ENCODE results near the gene CACNA1E.

The CACNA1E gene

DNA sequence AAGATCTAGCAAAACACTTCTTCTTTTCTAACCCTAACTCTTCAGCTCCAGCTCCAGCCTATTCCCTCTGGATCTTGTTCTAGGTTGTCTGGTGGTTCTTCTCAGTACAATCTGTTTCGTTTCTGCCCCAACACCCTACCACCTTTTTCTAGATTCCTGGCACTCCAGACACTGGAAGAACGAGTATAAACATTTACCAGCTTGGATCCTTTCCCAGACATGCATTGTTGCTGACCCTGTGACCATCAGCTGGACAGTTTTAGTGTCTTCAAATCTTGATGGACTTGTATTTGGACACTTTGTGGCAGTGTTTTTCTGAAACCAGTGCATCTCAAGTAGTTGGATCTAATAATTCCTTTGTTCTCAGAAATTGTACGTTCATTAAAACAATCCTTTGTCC is 30.6 kb upstream of the CACNA1E start:
- no peak for ATAC-seq
- no peak for TF ChIP-seq ZNF565 (CRISPR knock-in tag; conservative IDR thresholded peaks at IDR 0.05; ENCODE audit: low read depth)
- TF ChIP-seq TCF4 (CRISPR knock-in tag; IDR thresholded peaks at IDR 0.05; ENCODE audit: borderline replicate concordance): no peak
- TF ChIP-seq CSDC2 (CRISPR knock-in tag; IDR thresholded peaks at IDR 0.05): no peak
- TF ChIP-seq, protein P1, sequence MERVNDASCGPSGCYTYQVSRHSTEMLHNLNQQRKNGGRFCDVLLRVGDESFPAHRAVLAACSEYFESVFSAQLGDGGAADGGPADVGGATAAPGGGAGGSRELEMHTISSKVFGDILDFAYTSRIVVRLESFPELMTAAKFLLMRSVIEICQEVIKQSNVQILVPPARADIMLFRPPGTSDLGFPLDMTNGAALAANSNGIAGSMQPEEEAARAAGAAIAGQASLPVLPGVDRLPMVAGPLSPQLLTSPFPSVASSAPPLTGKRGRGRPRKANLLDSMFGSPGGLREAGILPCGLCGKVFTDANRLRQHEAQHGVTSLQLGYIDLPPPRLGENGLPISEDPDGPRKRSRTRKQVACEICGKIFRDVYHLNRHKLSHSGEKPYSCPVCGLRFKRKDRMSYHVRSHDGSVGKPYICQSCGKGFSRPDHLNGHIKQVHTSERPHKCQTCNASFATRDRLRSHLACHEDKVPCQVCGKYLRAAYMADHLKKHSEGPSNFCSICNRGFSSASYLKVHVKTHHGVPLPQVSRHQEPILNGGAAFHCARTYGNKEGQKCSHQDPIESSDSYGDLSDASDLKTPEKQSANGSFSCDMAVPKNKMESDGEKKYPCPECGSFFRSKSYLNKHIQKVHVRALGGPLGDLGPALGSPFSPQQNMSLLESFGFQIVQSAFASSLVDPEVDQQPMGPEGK (CRISPR knock-in tag; IDR thresholded peaks at IDR 0.05; ENCODE audit: borderline replicate concordance): no peak
- no peak for TF ChIP-seq SNAI2 (CRISPR knock-in tag; IDR thresholded peaks at IDR 0.05)
- no peak for TF ChIP-seq ISL1 (CRISPR knock-in tag; IDR thresholded peaks at IDR 0.05)
- TF ChIP-seq PPARA (CRISPR knock-in tag; IDR thresholded peaks at IDR 0.05; ENCODE audit: borderline replicate concordance): no peak
- TF ChIP-seq, protein P2, sequence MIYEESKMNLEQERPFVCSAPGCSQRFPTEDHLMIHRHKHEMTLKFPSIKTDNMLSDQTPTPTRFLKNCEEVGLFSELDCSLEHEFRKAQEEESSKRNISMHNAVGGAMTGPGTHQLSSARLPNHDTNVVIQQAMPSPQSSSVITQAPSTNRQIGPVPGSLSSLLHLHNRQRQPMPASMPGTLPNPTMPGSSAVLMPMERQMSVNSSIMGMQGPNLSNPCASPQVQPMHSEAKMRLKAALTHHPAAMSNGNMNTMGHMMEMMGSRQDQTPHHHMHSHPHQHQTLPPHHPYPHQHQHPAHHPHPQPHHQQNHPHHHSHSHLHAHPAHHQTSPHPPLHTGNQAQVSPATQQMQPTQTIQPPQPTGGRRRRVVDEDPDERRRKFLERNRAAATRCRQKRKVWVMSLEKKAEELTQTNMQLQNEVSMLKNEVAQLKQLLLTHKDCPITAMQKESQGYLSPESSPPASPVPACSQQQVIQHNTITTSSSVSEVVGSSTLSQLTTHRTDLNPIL (CRISPR knock-in tag; IDR thresholded peaks at IDR 0.05; ENCODE audit: low read depth): no peak

DNA sequence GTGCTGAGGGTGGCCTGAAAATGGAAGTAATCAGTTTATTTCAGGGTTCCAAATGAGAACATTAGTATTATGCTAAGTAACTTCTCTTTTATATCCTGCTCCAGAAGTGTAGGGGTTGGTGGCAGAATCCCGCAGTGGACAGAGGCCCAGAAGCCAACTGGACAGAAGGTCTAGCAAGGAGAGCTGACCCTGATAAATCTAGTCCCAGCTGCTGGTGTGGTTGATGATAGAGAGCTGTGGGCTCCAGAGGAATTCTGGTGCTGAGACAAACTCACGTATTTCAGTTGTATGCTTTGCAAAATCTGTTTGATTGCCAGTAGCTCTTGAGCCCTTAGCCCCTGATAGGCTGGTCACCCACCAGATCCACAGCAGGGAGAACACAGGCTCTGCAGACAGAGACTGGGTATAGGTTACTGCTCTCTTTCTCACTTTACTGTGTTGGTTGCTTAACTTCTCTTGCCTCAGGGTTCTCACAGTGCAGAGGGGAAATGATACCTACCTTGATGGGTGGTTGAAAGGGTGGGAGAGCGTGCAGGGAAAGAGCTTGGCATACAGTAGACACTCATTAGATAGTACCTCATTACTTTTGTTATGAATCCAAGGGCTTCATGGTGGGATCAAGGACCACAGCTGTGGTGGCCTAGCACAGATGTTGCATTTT is 29.6 kb upstream of the CACNA1E start:
- no peak for TF ChIP-seq ARNTL (CRISPR knock-in tag; IDR thresholded peaks at IDR 0.05; ENCODE audit: borderline replicate concordance, low read depth)
- TF ChIP-seq CSDC2 (CRISPR knock-in tag; IDR thresholded peaks at IDR 0.05): no peak
- TF ChIP-seq ISL1 (CRISPR knock-in tag; IDR thresholded peaks at IDR 0.05): no peak
- TF ChIP-seq, protein P1 (CRISPR knock-in tag; IDR thresholded peaks at IDR 0.05; ENCODE audit: borderline replicate concordance): no peak
- no peak for TF ChIP-seq RARB (CRISPR knock-in tag; IDR thresholded peaks at IDR 0.05)
- no peak for TF ChIP-seq BACH2 (CRISPR knock-in tag; IDR thresholded peaks at IDR 0.05; ENCODE audit: borderline replicate concordance)
- TF ChIP-seq ZNF70 (CRISPR knock-in tag; IDR thresholded peaks at IDR 0.05): no peak
- TF ChIP-seq ESRRG (CRISPR knock-in tag; IDR thresholded peaks at IDR 0.05): no peak
- no peak for TF ChIP-seq ZFP30 (CRISPR knock-in tag; IDR thresholded peaks at IDR 0.05)
- no peak for TF ChIP-seq ZC3H10 (CRISPR knock-in tag; IDR thresholded peaks at IDR 0.05)
- ATAC-seq: no peak

DNA sequence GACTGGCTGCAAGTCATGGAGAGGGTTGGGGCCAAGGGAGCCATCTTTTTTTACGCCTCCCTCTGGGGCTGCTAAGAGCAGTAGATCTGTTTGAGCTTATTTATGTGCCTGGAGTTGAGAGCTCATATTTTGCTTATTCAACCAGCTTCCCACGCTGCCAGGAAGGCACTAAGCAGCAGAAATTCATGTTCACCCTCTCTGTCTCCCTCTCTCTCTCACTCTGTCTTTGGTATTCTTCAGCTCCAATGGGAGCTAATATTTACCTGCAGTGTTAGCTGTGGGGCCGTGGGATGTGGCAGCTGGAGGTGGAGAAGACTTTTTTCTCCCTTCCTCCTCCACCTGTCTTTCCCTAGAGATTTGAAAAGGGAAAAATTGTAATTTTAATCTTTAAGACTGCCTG is 26.8 kb upstream of the CACNA1E start:
- TF ChIP-seq ZFP30 (CRISPR knock-in tag; IDR thresholded peaks at IDR 0.05) (no peak), BACH2 (CRISPR knock-in tag; IDR thresholded peaks at IDR 0.05; ENCODE audit: borderline replicate concordance) (no peak)
- no peak for ATAC-seq

DNA sequence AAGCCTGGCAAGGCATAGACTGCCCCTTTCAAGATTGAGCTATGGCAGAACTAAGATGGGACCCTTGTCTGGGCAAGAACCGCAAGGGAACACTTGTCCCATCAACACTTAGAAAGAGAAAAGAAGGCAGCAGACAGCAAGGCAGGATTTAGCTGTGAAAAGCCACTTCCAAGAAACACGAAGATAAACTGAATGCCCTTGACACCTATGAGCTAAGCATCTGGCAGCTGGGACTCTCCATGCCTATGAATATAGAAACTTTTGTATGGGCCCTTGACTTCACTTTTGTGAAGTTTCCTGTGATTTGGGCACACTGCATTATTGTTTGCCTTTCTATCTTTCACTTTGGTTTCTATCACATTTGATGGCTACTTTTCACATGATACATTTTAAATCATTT is 24.9 kb upstream of the CACNA1E start:
- TF ChIP-seq PPARA (CRISPR knock-in tag; IDR thresholded peaks at IDR 0.05; ENCODE audit: borderline replicate concordance): no peak
- TF ChIP-seq, protein P3, sequence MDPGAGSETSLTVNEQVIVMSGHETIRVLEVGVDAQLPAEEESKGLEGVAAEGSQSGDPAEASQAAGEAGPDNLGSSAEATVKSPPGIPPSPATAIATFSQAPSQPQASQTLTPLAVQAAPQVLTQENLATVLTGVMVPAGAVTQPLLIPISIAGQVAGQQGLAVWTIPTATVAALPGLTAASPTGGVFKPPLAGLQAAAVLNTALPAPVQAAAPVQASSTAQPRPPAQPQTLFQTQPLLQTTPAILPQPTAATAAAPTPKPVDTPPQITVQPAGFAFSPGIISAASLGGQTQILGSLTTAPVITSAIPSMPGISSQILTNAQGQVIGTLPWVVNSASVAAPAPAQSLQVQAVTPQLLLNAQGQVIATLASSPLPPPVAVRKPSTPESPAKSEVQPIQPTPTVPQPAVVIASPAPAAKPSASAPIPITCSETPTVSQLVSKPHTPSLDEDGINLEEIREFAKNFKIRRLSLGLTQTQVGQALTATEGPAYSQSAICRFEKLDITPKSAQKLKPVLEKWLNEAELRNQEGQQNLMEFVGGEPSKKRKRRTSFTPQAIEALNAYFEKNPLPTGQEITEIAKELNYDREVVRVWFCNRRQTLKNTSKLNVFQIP (CRISPR knock-in tag; IDR thresholded peaks at IDR 0.05; ENCODE audit: borderline replicate concordance, low read depth): no peak
- ATAC-seq: no peak

DNA sequence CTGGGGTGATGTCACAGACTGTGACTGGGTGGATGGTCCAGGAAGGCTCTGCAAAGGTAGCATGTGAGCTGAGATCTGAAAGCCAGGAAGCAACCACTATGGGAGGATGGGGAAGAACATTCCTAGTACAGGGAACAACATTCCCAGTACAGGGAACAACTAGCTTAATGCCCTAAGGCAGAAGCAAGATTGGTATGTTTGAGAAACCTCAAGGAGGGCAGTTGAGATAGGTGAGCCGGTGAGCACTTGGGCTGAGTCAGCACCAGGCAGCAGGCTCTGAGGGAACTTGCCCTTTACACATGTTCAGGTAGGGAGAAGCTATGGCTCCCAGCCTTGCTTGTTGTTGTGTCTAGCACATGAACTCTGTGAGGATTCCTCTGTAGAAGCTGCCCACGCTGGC is 24.2 kb upstream of the CACNA1E start:
- ATAC-seq: no peak
- TF ChIP-seq ZFP3 (CRISPR knock-in tag; IDR thresholded peaks at IDR 0.05) (no peak), TOX (CRISPR knock-in tag; IDR thresholded peaks at IDR 0.05; ENCODE audit: borderline replicate concordance) (no peak), ZC3H10 (CRISPR knock-in tag; IDR thresholded peaks at IDR 0.05) (no peak), BACH2 (CRISPR knock-in tag; IDR thresholded peaks at IDR 0.05; ENCODE audit: borderline replicate concordance) (no peak), ZNF70 (CRISPR knock-in tag; IDR thresholded peaks at IDR 0.05) (no peak), OSR1 (CRISPR knock-in tag; IDR thresholded peaks at IDR 0.05) (no peak), ZFP30 (CRISPR knock-in tag; IDR thresholded peaks at IDR 0.05) (no peak), GLIS3 (CRISPR knock-in tag; IDR thresholded peaks at IDR 0.05) (no peak)
- TF ChIP-seq, protein P4, sequence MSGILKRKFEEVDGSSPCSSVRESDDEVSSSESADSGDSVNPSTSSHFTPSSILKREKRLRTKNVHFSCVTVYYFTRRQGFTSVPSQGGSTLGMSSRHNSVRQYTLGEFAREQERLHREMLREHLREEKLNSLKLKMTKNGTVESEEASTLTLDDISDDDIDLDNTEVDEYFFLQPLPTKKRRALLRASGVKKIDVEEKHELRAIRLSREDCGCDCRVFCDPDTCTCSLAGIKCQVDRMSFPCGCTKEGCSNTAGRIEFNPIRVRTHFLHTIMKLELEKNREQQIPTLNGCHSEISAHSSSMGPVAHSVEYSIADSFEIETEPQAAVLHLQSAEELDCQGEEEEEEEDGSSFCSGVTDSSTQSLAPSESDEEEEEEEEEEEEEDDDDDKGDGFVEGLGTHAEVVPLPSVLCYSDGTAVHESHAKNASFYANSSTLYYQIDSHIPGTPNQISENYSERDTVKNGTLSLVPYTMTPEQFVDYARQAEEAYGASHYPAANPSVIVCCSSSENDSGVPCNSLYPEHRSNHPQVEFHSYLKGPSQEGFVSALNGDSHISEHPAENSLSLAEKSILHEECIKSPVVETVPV (CRISPR knock-in tag; IDR thresholded peaks at IDR 0.05): no peak
- TF ChIP-seq, protein P1 (CRISPR knock-in tag; IDR thresholded peaks at IDR 0.05; ENCODE audit: borderline replicate concordance): no peak
- TF ChIP-seq, protein P2 (CRISPR knock-in tag; IDR thresholded peaks at IDR 0.05; ENCODE audit: low read depth): no peak

Measured in SK-N-SH treated with all-trans-retinoic acid at 6 μM for 48 hours (cell line).